GM12873 (cell line): ENCODE data around the gene YBX1.

Experiments used
- TF ChIP-seq, protein P1 (sequence below): IDR thresholded peaks from 2 replicates; pipeline ENCODE4 v1.5.1; 2012; ENCODE audit warnings: low read depth, mild to moderate bottlenecking, moderate library complexity, low read length, control low read depth; ENCODE audit not compliant: insufficient read depth; ENCODE audit errors: missing control alignments

The YBX1 gene

GRCh38 chr1:42721926-42722325 is 39.7 kb downstream of the YBX1 start:
- TF ChIP-seq, protein P1, sequence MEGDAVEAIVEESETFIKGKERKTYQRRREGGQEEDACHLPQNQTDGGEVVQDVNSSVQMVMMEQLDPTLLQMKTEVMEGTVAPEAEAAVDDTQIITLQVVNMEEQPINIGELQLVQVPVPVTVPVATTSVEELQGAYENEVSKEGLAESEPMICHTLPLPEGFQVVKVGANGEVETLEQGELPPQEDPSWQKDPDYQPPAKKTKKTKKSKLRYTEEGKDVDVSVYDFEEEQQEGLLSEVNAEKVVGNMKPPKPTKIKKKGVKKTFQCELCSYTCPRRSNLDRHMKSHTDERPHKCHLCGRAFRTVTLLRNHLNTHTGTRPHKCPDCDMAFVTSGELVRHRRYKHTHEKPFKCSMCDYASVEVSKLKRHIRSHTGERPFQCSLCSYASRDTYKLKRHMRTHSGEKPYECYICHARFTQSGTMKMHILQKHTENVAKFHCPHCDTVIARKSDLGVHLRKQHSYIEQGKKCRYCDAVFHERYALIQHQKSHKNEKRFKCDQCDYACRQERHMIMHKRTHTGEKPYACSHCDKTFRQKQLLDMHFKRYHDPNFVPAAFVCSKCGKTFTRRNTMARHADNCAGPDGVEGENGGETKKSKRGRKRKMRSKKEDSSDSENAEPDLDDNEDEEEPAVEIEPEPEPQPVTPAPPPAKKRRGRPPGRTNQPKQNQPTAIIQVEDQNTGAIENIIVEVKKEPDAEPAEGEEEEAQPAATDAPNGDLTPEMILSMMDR, result no peak

GRCh38 chr1:42723511-42723910 is 41.3 kb downstream of the YBX1 start:
- TF ChIP-seq, protein P1, result no peak

- TF ChIP-seq, protein P1, result no peak
Observed at GRCh38 chr1:42730002-42730401, 47.8 kb downstream of the YBX1 start.

DNA sequence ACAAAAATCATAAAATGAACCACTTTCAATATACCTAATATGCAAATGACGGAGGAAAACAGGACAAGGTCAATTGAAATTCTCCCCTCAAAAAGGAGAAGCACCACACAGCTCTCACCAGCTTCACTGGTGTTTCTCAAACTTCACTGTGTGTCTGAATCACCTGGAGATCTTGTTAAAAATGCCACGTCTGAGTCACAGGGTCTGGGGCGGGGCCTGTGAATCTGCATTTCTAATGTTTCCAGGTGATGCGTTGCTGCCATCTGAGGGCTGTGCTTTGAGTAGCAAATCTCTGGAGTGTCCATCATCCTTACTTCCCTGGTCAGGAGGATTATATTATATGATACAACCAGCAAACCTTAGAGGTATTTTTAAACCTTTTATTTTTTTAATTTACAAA is 48.8 kb downstream of the YBX1 start:
- TF ChIP-seq, protein P1, result peak; percentile 32

- TF ChIP-seq, protein P1, result no peak
Observed at GRCh38 chr1:42731585-42731984, 49.4 kb downstream of the YBX1 start.

- TF ChIP-seq, protein P1, result no peak
Observed at GRCh38 chr1:42732126-42732680, 50.0 kb downstream of the YBX1 start.

- TF ChIP-seq, protein P1, result no peak
Observed at GRCh38 chr1:42733415-42734200, 51.4 kb downstream of the YBX1 start.
